HG03457 (cell line): ENCODE results near the gene SRA1.

Experiments used
- ATAC-seq: cut with Tn5 transposase; IDR thresholded peaks from one replicate; pipeline ENCODE4 v1.9.1; 2021; ENCODE audit warnings: moderate number of reproducible peaks; ENCODE audit not compliant: unreplicated experiment

The SRA1 gene

GRCh38 chr5:140571105-140571504 lies 13.8 kb upstream of the SRA1 start:
- ATAC-seq, result no peak

- no peak for ATAC-seq
These were observed 13.2 kb upstream of the SRA1 start for GRCh38 chr5:140570488-140570887.

GRCh38 chr5:140570058-140570457 lies 12.8 kb upstream of the SRA1 start:
- no peak for ATAC-seq

GRCh38 chr5:140569197-140569596 lies 11.9 kb upstream of the SRA1 start:
- no peak for ATAC-seq

GRCh38 chr5:140568443-140569063 lies 11.3 kb upstream of the SRA1 start:
- no peak for ATAC-seq

GRCh38 chr5:140567871-140568270 lies 10.6 kb upstream of the SRA1 start:
- ATAC-seq, result no peak

- ATAC-seq, result no peak
These were observed 10.0 kb upstream of the SRA1 start for GRCh38 chr5:140567136-140567818.

GRCh38 chr5:140566665-140567064 lies 9.4 kb upstream of the SRA1 start:
- ATAC-seq, result no peak

GRCh38 chr5:140565780-140566095 lies 8.5 kb upstream of the SRA1 start:
- ATAC-seq, result no peak

GRCh38 chr5:140565024-140565779 lies 7.9 kb upstream of the SRA1 start:
- no peak for ATAC-seq

- peak; percentile 77 for ATAC-seq
These were observed 7.1 kb upstream of the SRA1 start, which contains the start of the genes APBB3 and SLC35A4 for GRCh38 chr5:140564196-140565023. APBB3 (minus strand) TSS chr5:140564598; CDS start chr5:140564245, 353 bp downstream. SLC35A4 (plus strand) TSS chr5:140564828; CDS start chr5:140567170, 2,342 bp downstream.

GRCh38 chr5:140563596-140563995 lies 6.3 kb upstream of the SRA1 start:
- no peak for ATAC-seq

GRCh38 chr5:140561753-140562523 lies 4.7 kb upstream of the SRA1 start:
- no peak for ATAC-seq

GRCh38 chr5:140560227-140560626 lies 3.0 kb upstream of the SRA1 start:
- ATAC-seq, result no peak

- no peak for ATAC-seq
These were observed 1.3 kb upstream of the SRA1 start for GRCh38 chr5:140558542-140558941.

GRCh38 chr5:140557965-140558364 lies 692 bp upstream of the SRA1 start:
- ATAC-seq, result no peak

- no peak for ATAC-seq
These were observed 835 bp downstream of the SRA1 start for GRCh38 chr5:140556438-140556837.

GRCh38 chr5:140555747-140556312 lies 1.4 kb downstream of the SRA1 start:
- peak; percentile 34 for ATAC-seq

- no peak for ATAC-seq
These were observed 2.8 kb downstream of the SRA1 start for GRCh38 chr5:140554454-140554853.

- no peak for ATAC-seq
These were observed 3.6 kb downstream of the SRA1 start for GRCh38 chr5:140553657-140554056.
